ENCODE measurements around the gene DACT2. TPM values are rescaled to one million over a fixed set of nuclear protein-coding genes. Genes with fewer than 3 reads are reported as not detected.

Gene DACT2
- total and polyA plus RNA-seq, 2 of the 8 experiments (the other 6 are each of a cell fraction or from before 2014, with no cell fraction given), result 2.9 to 3.1 TPM

DNA sequence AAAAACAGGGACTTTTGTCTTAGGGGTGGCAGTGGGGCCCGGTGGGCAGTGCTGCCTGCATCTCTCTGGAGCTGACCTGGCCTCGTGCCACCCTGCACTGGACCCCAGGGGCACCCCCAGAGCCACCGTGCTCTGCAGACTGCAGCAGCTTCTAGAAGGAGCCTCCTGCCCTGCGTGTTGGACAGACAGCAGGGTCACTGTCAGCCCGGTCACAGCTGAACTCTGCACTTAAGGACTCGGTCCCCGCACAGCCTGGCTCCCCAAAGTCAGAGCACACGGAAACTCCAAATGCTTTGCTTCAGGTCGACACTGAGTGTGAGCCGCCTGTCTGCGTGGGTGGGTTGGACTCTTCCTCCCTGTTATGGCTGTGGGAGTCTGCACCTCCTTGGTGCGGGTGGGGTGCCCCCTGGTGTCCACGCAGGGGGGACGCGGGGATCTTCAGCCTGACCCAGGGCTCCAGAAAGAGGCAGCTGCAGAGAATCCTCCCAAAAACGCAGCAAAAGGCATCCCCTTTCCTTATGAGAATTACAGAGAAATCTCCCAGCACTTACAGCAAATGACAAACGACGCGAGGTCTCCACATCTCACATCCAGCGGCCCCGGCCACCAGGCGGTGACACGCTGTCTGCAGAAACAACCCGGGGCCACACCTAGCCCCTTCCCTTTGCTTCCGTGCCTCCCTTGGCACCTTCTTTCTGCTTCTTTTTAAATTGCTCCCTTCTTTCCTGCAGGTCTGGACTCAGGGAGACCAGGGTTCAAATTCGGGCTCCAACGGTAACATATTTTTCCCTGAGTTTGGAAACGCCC lies 36.3 kb upstream of the DACT2 start:
- H2BK12ac ChIP-seq (ENCODE audit: low read depth, low read length), result no peak overlapping the region
- TF ChIP-seq EGR1 (IDR thresholded peaks at IDR 0.05; ENCODE audit: borderline replicate concordance, low read depth, low read length) (peak; percentile 84), RAD21 (IDR thresholded peaks at IDR 0.05 in 1 of 2, conservative IDR thresholded peaks at IDR 0.05 in 1 of 2; ENCODE audit: low read depth in 2 of 2, low read length in 2 of 2) (peak; percentile 86 to 87), HDAC6 (IDR thresholded peaks at IDR 0.05; ENCODE audit: low read depth, low read length) (no peak), YY1 (IDR thresholded peaks at IDR 0.05; ENCODE audit: low read depth, low read length) (0 out of 2 replicates have a peak, but pooled peaks have one; percentile 20), BACH1 (IDR thresholded peaks at IDR 0.05; ENCODE audit: low read length) (0 out of 2 replicates have a peak, but pooled peaks have one; percentile 32), RNF2 (IDR thresholded peaks at IDR 0.05; ENCODE audit: borderline replicate concordance, low read depth, low read length, missing control alignments, poor library complexity, severe bottlenecking) (no peak)
- TF ChIP-seq, protein P1, sequence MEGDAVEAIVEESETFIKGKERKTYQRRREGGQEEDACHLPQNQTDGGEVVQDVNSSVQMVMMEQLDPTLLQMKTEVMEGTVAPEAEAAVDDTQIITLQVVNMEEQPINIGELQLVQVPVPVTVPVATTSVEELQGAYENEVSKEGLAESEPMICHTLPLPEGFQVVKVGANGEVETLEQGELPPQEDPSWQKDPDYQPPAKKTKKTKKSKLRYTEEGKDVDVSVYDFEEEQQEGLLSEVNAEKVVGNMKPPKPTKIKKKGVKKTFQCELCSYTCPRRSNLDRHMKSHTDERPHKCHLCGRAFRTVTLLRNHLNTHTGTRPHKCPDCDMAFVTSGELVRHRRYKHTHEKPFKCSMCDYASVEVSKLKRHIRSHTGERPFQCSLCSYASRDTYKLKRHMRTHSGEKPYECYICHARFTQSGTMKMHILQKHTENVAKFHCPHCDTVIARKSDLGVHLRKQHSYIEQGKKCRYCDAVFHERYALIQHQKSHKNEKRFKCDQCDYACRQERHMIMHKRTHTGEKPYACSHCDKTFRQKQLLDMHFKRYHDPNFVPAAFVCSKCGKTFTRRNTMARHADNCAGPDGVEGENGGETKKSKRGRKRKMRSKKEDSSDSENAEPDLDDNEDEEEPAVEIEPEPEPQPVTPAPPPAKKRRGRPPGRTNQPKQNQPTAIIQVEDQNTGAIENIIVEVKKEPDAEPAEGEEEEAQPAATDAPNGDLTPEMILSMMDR (IDR thresholded peaks at IDR 0.05; ENCODE audit: control extremely low read depth in 1 of 3, insufficient read depth in 1 of 3, low read depth in 1 of 3, low read length in 3 of 3), result peak; percentile 69 to 75 (median 72)
- TF ChIP-seq, protein P2, sequence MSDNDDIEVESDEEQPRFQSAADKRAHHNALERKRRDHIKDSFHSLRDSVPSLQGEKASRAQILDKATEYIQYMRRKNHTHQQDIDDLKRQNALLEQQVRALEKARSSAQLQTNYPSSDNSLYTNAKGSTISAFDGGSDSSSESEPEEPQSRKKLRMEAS (IDR thresholded peaks at IDR 0.05), result peak; percentile 30; the same call in 1 of the 2 replicates

More for the DNA sequence above, 36.3 kb upstream of the DACT2 start:
- no peak overlapping the region; a peak in 2 of 7 replicates for H3K9ac ChIP-seq (replicated peaks in 1 of 4; ENCODE audit: extremely low read depth in 1 of 4, low read depth in 3 of 4, low read length in 3 of 4)
- H4K91ac ChIP-seq (replicated peaks; ENCODE audit: insufficient read length, low read length), result no peak overlapping the region
- WGBS, 2 experiments (ENCODE audit: extremely low coverage in 1 of 2, insufficient coverage in 1 of 2, insufficient read length in 1 of 2, insufficient replicate concordance in 2 of 2, low coverage in 1 of 2, low lambda C conversion rate in 2 of 2, missing lambda C conversion rate in 1 of 2), result 62% methylated on average over 28 of the region's 28 CpGs; no CpG with 5 or more reads in 1 of the 2 experiments
- H3K14ac ChIP-seq (ENCODE audit: insufficient read length), result no peak overlapping the region
- no peaks in the 10 kb centered on the region for H4K20me1 ChIP-seq (replicated peaks in 1 of 2; ENCODE audit: control insufficient read depth in 1 of 2, insufficient read depth in 2 of 2, low read length in 2 of 2)
- H3K18ac ChIP-seq (ENCODE audit: extremely low read depth, low read length), result no peak overlapping the region; the same call in 1 of the 2 replicates
- peak in 1 of 2 experiments; percentile 79 for DNase-seq (ENCODE audit: low read depth in 1 of 2, low spot score in 2 of 2)
- peak overlapping the region; percentile 96; the same call in 1 of the 2 replicates for H2AFZ ChIP-seq (ENCODE audit: low read length)
- H3K23ac ChIP-seq (ENCODE audit: insufficient read length), result no peak overlapping the region
- no peak overlapping the region for H3K56ac ChIP-seq (replicated peaks; ENCODE audit: insufficient read length, low read depth, low read length)
- no peak overlapping the region for H3K4me3 ChIP-seq (ENCODE audit: extremely low read depth in 1 of 4, insufficient read depth in 2 of 4, low read depth in 3 of 4, low read length in 4 of 4)
- H3K4ac ChIP-seq (replicated peaks; ENCODE audit: insufficient read length, low read depth, low read length), result no peak overlapping the region
- H2BK120ac ChIP-seq (replicated peaks; ENCODE audit: low read depth, low read length), result no peak overlapping the region
- H3K9me3 ChIP-seq (ENCODE audit: insufficient read depth in 2 of 2, low read depth in 1 of 2, low read length in 1 of 2), result no peaks in the 10 kb centered on the region
- H2BK5ac ChIP-seq (ENCODE audit: low read depth, low read length), result no peak overlapping the region
- no peak overlapping the region for H3K4me2 ChIP-seq (ENCODE audit: insufficient read depth in 1 of 2, low read depth in 2 of 2, low read length in 2 of 2)
- H3K27me3 ChIP-seq (replicated peaks in 1 of 4; ENCODE audit: control insufficient read depth in 3 of 4, extremely low read depth in 1 of 4, insufficient read depth in 3 of 4, low read length in 3 of 4), result no peaks in the 10 kb centered on the region
- no peaks in the 10 kb centered on the region for H3K79me1 ChIP-seq (ENCODE audit: low read depth, low read length)
- no peaks in the 10 kb centered on the region for H3K4me1 ChIP-seq (replicated peaks in 1 of 4; ENCODE audit: control insufficient read depth in 3 of 4, insufficient read depth in 4 of 4, low read length in 3 of 4)
- H4K8ac ChIP-seq (ENCODE audit: extremely low read depth, insufficient read depth, low read length), result no peak overlapping the region; the same call in 1 of the 2 replicates
- no peak for FAIRE-seq
- no peak overlapping the region for H4K5ac ChIP-seq (ENCODE audit: insufficient read length, low read depth, low read length)
- no peak overlapping the region for H2AK5ac ChIP-seq (ENCODE audit: low read depth, low read length)
- H3K36me3 ChIP-seq (ENCODE audit: control insufficient read depth in 2 of 4, insufficient read depth in 4 of 4, low read length in 3 of 4), result no peaks in the 10 kb centered on the region
- ChIA-PET CTCF (ENCODE audit: partially characterized antibody) (interaction anchor here (0.6 to 3.0 kb wide), 22 partner anchors 8 to 296 kb away, joined by 3 to 24 read pairs (median 4); partner anchors contain the start of gene DACT2), POLR2A (ENCODE audit: partially characterized antibody) (no interaction called here)
- no peaks in the 10 kb centered on the region for H3K23me2 ChIP-seq (ENCODE audit: low read depth, low read length)
- no peak overlapping the region for H3K27ac ChIP-seq (ENCODE audit: low read depth, low read length)
- no peaks in the 10 kb centered on the region for H3K79me2 ChIP-seq (ENCODE audit: control insufficient read depth in 1 of 2, insufficient read depth in 2 of 2, low read length in 2 of 2)
- no peak overlapping the region for H2BK20ac ChIP-seq (ENCODE audit: low read length)
- 0 out of 2 replicates have a peak overlapping the region, but pooled peaks have one; percentile 61 for H2BK15ac ChIP-seq (ENCODE audit: low read length)
